NK-92 (cell line): ENCODE measurements around the gene PLA1A.
"Not testable (repeated sequence)": the region's sequence is repeated elsewhere in the genome, so short reads cannot be mapped to it uniquely, and the experiment has no call there.

ENCODE experiments used
- DNase-seq: peaks from one replicate; lab custom pipeline; 2025; ENCODE audit not compliant: unreplicated experiment; lab: John Stamatoyannopoulos, UW

PLA1A gene

DNA sequence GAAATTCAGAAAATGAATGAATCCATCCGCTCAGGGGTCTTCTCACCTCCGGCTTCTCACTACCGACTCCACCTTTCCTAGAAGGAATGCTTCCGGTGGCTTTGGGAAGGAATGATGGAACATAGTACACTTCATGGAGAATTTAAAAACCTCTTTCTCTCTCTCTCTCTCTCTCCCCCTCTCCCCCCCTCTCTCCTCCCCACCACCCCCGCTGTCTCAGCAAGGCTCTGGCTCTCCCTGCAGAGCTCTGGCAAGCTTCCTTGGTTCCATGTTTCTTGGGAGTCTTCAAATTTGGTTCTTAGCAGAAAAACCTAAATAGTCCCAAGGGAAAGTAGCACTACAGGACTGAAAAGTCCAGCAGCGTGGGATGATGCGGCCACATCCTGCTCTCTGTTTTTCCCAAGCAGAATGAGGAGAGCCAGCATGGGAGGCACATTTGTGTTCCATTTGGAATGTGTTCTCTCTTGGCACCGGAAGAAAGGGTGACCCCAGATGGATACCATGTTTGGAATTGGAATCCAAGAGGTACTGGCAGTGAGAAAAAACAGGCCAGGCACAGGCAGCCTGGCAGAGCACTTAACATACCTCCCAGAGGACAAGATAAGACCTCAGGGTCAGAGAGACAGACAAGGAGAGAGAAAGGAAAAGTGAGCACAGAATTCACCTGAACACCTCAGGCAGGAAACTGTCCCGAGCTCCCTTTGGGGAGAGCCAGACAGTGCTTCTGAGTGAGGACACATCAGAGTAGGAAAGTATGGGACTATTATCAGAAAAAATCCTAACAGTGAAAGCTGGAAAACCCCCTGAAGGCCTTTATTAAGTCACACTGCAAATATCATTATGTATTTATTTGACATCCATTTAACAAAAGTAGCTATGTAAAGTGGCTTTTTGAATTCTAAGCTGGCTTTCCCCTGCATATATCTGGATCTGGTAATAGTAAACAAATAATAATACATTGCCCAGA, 63.1 kb downstream of the PLA1A start, which contains the start of gene POPDC2:
Gene POPDC2, minus strand, starts transcription at position 116 of the 967 bp plus-strand sequence. CDS start 166 bp downstream, outside the sequence.
- no peak for DNase-seq

DNA sequence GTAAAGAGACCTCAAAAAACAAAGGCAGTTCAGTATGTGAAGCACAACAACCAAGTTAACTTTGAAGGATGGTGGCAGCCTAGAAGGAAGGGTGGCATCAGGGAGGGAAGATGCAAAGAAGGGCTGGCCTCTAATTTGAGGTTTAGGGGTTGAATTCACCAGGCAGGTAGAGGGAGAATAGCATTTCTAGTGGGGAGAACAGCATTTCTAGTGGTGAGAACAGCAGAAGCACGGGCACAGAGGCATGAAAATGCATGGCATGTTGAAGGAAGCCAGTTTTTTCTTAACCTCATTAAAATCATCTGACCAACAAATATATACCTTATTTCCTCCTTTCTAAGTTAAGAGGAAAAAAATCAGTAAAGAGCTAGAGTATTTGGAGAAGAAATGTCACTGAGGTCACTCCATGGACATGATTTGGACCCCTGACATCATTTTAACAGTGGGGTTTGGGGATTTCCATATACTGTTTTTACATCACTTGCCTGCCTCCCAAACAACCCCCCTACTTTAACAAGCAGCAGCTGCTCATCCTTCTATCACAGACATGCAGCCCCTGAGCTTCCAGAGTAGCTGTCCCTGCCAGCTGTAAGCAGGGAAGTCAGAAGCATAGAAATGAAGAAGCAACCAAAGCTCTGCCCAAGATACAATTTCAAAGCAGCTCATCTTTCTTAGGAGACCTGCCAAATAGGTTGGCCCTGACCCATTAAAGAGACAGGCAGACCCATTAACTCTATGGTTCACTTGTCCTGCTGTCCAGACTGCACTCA, 65.1 kb downstream of the PLA1A start:
- DNase-seq = no peak

DNA sequence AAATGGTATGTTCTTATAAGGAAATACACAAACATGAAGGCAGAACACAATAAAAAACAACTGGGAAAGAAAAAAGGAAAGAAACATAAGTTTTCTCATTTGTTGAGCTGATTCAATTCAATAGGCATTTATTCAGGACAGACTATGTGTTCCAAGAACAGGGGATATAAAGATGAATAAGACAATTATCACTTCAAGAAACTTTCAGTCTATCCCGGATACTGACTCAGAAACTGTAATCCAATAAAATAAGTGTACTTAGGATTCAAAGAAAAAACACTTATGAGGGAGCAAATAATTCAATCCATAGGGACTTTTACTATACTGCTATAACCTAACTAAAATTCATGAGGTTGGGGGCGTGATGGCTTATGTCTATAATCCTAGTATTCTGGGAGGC, 66.2 kb downstream of the PLA1A start:
- no peak for DNase-seq

GRCh38 chr3:119664370-119664769, 66.7 kb downstream of the PLA1A start:
- no peak for DNase-seq

DNA sequence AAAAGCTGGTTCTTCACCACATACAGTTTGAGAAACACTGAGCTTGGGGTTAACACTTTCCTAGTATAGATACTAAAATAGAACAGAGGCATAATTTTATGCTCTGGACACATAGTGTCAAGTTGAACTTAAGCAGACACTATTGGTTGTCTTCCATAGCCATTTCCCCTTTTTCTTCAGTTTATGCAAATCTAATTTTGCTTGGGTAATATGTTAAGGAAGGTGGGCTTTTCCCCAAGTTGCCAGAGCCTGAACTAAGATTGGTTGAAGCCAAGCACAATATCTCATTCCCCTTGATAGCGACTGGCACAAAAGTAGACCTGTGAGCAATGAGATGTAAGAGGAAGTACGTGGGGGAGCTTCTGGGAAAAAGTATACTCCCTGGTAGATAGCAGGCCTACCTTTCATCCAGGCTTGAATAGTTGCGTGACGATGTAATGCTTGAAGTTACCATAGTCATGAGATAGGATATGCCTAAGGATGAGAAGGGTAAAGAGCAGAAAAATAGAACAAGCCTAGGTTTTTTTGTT, 67.2 kb downstream of the PLA1A start:
- DNase-seq = no peak

GRCh38 chr3:119665954-119666559, 68.4 kb downstream of the PLA1A start:
- no peak for DNase-seq

GRCh38 chr3:119669906-119670570, 72.4 kb downstream of the PLA1A start:
- DNase-seq = no peak

DNA sequence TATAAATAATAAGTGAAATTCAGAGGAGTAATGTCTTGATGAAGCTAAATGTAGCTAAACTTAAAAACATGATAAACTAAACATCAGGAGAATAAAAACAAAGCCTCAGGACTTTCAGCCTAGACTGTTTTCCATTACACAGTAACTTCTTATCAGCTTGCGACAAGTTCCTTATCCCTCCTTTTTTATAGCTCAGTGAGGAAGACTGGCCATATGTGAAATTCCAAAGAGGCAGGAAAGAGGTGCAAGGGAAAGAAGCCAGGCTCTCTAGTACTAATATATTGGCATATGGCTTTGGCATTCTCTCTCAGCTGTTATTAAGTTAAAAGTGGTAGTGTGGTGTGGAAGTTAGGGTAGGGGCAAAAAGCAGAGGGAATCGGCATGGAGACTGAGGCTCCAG, 75.1 kb downstream of the PLA1A start:
- DNase-seq = no peak

DNA sequence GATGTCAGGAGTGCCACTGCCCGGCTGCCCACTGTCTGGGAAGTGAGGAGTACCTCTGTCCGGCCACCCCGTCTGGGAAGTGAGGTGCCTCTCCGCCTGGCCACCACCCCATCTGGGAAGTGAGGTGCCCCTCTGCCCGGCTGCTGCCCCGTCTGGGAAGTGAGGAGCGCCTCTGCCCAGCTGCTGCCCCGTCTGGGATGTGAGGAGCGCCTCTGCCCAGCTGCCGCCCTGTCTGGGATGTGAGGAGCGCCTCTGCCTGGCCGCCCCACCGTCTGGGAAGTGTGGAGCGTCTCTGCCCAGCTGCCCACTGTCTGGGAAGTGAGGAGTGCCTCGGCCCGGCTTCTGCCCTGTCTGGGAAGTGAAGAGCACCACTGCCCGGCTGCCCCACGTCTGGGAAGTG, 76.2 kb downstream of the PLA1A start:
- no peak for DNase-seq

- DNase-seq = no peak
Observed at GRCh38 chr3:119675188-119675874, 77.6 kb downstream of the PLA1A start.

- no peak for DNase-seq
Observed at GRCh38 chr3:119676020-119676419, 78.3 kb downstream of the PLA1A start.

GRCh38 chr3:119676771-119677640, 79.3 kb downstream of the PLA1A start, which contains the start of gene COX17:
COX17 (minus strand) TSS chr3:119677406; CDS start chr3:119677310, 96 bp downstream.
- peak; percentile 85 for DNase-seq

DNA sequence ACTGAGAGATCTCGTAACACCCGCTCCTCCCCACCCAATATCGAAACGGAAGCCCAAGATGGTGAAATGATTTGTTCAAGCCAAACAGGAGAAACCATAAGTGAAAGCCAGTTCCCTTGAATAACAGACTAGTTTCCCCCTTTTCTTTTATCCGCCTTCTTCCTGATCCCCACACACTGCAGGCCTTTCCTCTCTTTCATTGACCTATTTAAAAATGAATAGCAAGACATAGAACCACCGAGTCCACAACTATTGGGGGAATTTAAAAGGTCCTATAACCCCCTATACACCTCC, 79.9 kb downstream of the PLA1A start:
- no peak for DNase-seq

GRCh38 chr3:119678209-119678608, 80.5 kb downstream of the PLA1A start:
- not testable (repeated sequence) for DNase-seq
